HL-60 (cell line): ENCODE results near the gene TCTA.

Experiments
- CTCF ChIP-seq: IDR thresholded peaks from one replicate; pipeline ENCODE4 v1.5.1; 2011; ENCODE audit warnings: low read length, control low read depth, inconsistent platforms; ENCODE audit not compliant: insufficient read depth
- POLR2AphosphoS5 ChIP-seq: IDR thresholded peaks from 2 replicates; pipeline ENCODE4 v1.6.1; 2012; ENCODE audit warnings: low read depth

GRCh38 chr3:49362561-49362960 lies 49.7 kb upstream of the TCTA start:
- TF ChIP-seq CTCF = no peak
- no peak for TF ChIP-seq POLR2AphosphoS5
